Stimulated activated effector memory CD8-positive, alpha-beta T cell treated with anti-CD3 and anti-CD28 coated beads, Interleukin-12 subunit alpha, Interleukin-12 subunit beta, amount 100 ng/mL, for 72 hours (primary cell): ENCODE data around the gene MEGF9.
A peak's percentile ranks its signal among the peaks of the same experiment; 100 is the strongest.

ENCODE experiments used
- ATAC-seq: fragments of 150-1000 bp; cut with Tn5 transposase; 2 replicates; pipeline ENCODE4 v1.10.0; 2021
- DNase-seq, 2 donors: peaks; one replicate each; pipeline ENCODE4 v3.0.0; 2021 to 2022; ENCODE audit warnings: low spot score in 2 of 2
- H3K27ac Mint-ChIP-seq: one replicate; pipeline ENCODE4 v1.8.0; 2022; ENCODE audit warnings: mild to moderate bottlenecking, mixed read lengths
- H3K36me3 Mint-ChIP-seq: one replicate; pipeline ENCODE4 v1.8.0; 2022; ENCODE audit warnings: mild to moderate bottlenecking, mixed read lengths
- H3K4me1 Mint-ChIP-seq: one replicate; pipeline ENCODE4 v1.8.0; 2022; ENCODE audit warnings: mixed read lengths
- H3K4me3 Mint-ChIP-seq: one replicate; pipeline ENCODE4 v1.8.0; 2022; ENCODE audit warnings: mild to moderate bottlenecking, mixed read lengths
- H3K9me3 Mint-ChIP-seq: one replicate; pipeline ENCODE4 v1.8.0; 2022; ENCODE audit warnings: mixed read lengths

Gene MEGF9

DNA sequence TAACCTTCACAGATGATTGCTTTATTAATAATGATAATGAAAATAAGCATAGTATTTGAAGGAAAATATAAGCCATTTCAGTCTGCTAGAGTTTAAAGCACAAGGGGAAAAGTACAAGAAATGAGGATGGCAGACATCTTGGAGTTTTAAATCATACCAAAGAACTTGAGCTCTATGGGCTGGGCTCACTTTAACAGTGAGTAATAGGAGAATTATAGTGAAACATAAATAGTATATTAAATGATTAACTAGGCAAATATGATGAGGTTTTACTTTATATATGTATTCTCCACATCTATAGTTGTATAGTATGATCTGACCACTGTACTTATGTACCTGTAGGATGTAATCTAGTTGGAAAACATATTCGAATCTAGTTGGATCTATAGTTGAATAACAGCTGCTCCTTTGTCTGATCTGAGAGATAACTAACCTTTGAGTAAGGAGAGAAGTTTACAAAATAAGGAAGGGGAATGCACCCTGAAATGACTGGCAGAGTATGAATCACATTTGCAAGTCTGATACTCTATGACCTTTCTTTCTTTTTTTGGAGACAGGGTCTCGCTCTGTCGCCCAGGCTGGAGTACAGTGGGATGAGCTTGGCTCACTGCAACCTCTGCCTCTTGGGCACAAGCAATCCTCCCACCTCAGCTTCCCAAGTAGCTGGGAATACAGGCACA is 17.6 kb downstream of the MEGF9 start:
- Mint-ChIP-seq H3K27ac (no peak overlapping the region), H3K4me3 (no peak overlapping the region), H3K4me1 (peaks cover 27% of the 10 kb centered on the region), H3K36me3 (no peaks in the 10 kb centered on the region), H3K9me3 (no peaks in the 10 kb centered on the region)
- DNase-seq (no peak), ATAC-seq (no peak)

DNA sequence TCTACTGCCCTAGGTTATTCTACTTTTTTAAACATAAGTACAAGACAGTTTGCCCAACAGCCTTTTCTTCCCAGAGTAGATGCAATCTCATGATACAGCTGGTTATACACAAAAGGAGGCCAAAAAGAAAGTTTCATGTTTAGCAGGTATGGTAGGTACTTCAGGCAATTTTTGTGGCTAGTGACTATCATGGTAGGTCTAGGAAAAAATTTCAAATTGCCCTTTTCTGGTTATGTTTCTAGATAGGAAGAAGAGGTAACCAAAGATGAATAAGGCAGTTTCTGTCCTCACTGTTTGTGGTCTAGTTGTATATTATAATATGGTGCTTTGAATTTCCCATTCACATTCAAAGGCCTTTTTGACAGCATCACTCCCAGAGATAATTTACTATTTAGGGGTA is 19.7 kb downstream of the MEGF9 start:
- ATAC-seq: peak; percentile 88
- H3K36me3 Mint-ChIP-seq: no peaks in the 10 kb centered on the region
- no peaks in the 10 kb centered on the region for H3K9me3 Mint-ChIP-seq
- peaks cover 27% of the 10 kb centered on the region for H3K4me1 Mint-ChIP-seq
- no peak overlapping the region for H3K27ac Mint-ChIP-seq
- no peak for DNase-seq
- no peak overlapping the region for H3K4me3 Mint-ChIP-seq

DNA sequence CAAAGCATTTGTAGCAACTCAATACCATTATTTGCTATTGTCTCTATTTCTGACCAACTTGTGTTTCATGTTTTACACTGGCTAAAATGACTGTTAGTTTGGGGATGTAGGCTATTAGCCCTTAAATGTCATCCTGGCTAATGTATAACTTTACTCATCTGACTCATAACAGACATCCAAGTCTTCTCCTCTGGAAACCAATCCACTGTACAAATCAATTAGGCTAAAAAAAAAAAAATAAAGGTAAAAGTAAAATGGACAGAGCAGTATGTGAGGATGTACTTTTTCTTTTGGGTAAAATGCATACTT is 20.6 kb downstream of the MEGF9 start:
- H3K27ac Mint-ChIP-seq: no peak overlapping the region
- DNase-seq (no peak), ATAC-seq (no peak)
- H3K36me3 Mint-ChIP-seq: no peaks in the 10 kb centered on the region
- no peaks in the 10 kb centered on the region for H3K9me3 Mint-ChIP-seq
- H3K4me1 Mint-ChIP-seq: peaks cover 27% of the 10 kb centered on the region
- H3K4me3 Mint-ChIP-seq: no peak overlapping the region

DNA sequence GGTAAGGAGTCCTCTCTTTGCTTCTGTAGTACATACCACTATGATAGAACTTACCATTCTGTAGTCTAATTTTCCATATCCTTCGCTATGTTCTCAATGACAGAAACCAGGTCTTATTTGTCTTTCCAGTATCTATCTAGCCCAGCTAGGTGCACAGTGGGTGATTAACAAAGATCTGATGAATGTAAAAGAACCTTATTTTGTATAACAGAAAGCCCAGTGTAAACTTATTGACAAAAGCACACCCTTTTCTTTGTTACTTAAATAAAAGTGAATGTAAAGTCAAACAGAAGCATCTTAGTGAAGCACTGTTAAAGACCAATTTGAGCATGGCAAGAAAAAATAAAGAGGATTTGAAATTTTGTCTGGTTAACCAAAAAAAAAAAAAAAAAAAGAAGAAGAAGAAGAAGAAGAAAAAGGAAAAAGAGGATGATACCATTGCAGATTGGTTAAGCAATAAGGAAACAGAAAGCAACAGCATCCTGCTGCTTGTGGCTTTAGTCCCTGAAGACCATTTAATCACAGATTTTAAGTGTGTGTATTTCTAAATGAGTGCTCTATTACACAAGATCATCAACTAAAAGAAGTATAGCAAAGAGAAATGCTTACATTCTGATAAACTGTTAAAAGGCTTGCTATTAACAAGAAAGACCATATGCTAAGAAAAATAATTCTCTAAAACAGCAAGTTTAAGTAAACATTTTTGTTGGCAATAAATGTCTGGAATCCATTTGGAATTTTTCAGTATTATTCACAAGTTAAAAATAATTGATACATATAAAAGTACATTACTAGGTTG is 21.2 kb downstream of the MEGF9 start:
- no peak overlapping the region for H3K4me3 Mint-ChIP-seq
- DNase-seq (no peak), ATAC-seq (peak; percentile 51)
- no peaks in the 10 kb centered on the region for H3K36me3 Mint-ChIP-seq
- no peaks in the 10 kb centered on the region for H3K9me3 Mint-ChIP-seq
- H3K27ac Mint-ChIP-seq: no peak overlapping the region
- H3K4me1 Mint-ChIP-seq: peaks cover 27% of the 10 kb centered on the region

DNA sequence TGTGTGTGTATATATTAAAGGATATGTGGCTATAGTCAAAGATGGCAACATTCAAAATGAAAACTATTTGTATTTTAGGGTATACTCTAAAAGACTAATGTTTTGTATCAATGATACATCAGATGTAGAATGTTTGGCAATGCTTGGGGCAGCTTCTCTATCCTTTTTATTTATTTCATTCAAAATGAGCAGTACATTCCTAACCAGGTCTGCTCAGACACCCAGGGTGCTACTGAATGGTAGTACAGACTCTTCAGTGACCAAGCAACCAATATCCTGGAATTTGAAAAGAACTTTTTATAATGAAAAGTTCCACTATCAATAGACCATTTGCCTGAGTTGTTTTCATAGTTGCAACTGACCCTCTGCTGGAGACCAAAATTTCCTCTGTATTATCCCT is 23.9 kb downstream of the MEGF9 start:
- DNase-seq (no peak), ATAC-seq (no peak)
- H3K9me3 Mint-ChIP-seq: no peaks in the 10 kb centered on the region
- no peaks in the 10 kb centered on the region for H3K36me3 Mint-ChIP-seq
- peaks cover 27% of the 10 kb centered on the region for H3K4me1 Mint-ChIP-seq
- H3K27ac Mint-ChIP-seq: no peak overlapping the region
- H3K4me3 Mint-ChIP-seq: no peak overlapping the region

DNA sequence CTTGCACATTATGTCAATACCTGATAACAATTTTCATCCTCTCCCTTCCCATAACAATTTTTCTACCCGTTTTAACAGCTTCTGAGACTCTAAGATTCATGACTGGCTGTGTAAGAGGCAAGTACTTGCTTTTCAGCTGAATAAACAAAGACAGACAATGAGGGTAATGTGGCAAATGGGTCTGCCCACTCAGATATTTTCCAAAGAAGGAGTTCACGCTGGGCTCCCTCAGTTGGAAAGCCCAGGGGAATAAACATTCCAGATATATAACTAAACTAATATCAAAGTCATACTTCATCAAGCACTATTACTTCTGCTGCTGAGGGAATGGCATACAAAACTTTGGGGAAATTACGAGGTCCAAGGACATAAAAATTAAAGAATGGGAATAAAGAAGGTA is 24.4 kb downstream of the MEGF9 start:
- H3K9me3 Mint-ChIP-seq: no peaks in the 10 kb centered on the region
- H3K4me1 Mint-ChIP-seq: peaks cover 25% of the 10 kb centered on the region
- no peak overlapping the region for H3K4me3 Mint-ChIP-seq

DNA sequence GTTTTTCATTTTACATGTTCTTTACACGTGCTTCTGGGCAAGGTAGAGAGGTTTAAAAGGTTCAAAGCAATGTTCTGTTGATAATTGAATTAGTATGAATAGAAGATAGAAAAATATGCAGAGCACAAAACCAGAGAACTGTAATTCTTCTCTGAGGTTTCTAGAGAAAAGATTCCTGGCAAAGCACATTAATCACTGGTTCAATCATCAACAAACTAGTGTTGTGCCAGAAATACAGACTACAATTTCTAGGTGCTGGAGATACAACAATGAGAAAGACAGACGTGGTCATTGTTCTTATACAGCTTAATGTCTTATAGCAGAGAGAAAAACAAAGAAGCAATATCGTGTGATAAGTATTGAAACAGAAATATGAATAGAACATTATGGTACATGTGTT is 25.5 kb downstream of the MEGF9 start:
- Mint-ChIP-seq H3K27ac (no peak overlapping the region), H3K4me1 (peaks cover 14% of the 10 kb centered on the region), H3K4me3 (no peak overlapping the region), H3K36me3 (no peaks in the 10 kb centered on the region), H3K9me3 (no peaks in the 10 kb centered on the region)
- ATAC-seq: no peak
- no peak for DNase-seq

More for the DNA sequence above, 24.4 kb downstream of the MEGF9 start:
- Mint-ChIP-seq H3K27ac (no peak overlapping the region), H3K36me3 (no peaks in the 10 kb centered on the region)
- DNase-seq: no peak
- ATAC-seq: no peak

DNA sequence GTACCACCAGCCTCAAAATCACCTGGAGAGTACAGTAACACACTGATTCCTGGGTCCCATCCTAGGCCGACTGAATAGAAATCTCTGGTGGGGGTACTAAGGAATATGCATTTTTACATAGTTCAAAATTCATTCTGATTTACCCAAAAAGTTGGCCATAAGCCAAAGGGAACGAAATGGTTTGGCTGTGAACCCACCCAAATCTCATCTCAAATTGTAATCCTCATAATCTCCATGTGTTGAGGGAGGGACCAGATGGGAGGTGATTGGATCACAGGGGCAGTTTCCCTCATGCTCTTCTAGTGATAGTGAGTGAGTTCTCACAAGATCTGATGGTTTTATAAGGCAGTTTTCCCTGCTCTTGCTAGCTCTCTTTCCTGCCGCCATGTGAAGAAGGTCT is 31.1 kb downstream of the MEGF9 start:
- no peak for ATAC-seq
- DNase-seq: no peak
- H3K9me3 Mint-ChIP-seq: no peaks in the 10 kb centered on the region
- H3K4me3 Mint-ChIP-seq: no peak overlapping the region
- H3K36me3 Mint-ChIP-seq: no peaks in the 10 kb centered on the region
- no peak overlapping the region for H3K27ac Mint-ChIP-seq
- no peaks in the 10 kb centered on the region for H3K4me1 Mint-ChIP-seq

DNA sequence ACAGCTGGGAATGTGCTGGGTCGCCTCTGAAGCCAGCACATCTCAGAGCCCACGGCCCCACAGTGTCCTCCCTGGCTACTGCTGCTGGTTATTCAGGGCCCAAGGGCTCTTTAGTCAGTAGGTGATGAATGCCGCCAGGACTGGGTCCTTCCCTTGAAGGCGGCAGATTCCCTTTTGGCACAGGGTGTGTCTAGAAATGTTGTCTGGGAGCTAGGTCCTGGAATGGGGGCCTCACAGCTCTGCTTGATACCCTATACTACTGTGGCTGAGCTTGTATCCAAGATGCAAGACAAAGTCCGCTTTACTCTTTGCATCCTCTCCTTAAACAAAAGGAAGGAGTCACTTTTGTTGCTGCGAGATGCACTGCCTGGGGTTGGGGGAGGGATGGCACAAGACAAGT is 33.1 kb downstream of the MEGF9 start:
- Mint-ChIP-seq H3K4me3 (no peak overlapping the region), H3K27ac (no peak overlapping the region), H3K9me3 (no peaks in the 10 kb centered on the region), H3K4me1 (no peaks in the 10 kb centered on the region), H3K36me3 (no peaks in the 10 kb centered on the region)
- DNase-seq: no peak
- no peak for ATAC-seq

DNA sequence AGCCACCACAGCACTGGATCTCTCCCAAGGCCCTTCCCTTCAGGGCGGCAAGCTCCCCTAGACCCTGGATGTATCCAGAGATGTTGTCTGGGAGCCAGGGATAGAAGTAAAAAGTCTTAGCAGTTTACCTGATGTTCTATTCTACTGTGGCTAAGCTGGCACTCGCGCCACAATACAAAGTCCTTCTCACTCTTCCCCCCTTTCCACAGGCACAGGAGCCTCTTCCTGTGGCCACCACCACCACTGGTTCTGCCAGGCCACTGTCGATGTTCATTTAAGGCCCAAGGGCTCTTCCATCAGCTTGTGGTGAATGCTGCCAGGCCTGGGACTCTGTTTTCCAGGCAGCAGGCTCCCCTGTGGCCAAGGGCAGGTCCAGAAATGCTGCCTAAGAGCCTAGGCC is 33.7 kb downstream of the MEGF9 start:
- H3K4me1 Mint-ChIP-seq: no peaks in the 10 kb centered on the region
- H3K36me3 Mint-ChIP-seq: no peaks in the 10 kb centered on the region
- H3K9me3 Mint-ChIP-seq: no peaks in the 10 kb centered on the region
- H3K27ac Mint-ChIP-seq: no peak overlapping the region
- DNase-seq: no peak
- H3K4me3 Mint-ChIP-seq: no peak overlapping the region
- ATAC-seq: no peak

DNA sequence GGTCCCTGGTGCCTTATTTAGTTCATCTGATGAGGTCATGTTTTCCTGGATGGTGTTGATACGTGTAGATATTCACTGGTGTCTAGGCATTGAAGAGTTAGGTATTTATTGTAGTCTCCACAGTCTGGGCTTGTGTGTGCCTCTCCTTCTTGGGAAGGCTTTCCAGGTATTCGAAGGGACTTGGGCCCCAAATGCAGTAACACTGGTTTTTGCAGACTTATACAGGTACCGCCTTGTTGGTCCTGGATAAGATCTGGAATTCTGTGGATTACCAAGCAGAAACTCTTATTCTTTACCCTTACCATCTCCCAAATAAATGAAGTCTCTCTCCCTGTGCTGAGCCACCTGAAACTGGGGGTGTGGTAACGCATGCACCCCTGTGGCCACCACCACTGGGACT is 34.1 kb downstream of the MEGF9 start:
- Mint-ChIP-seq H3K4me3 (no peak overlapping the region), H3K9me3 (no peaks in the 10 kb centered on the region), H3K36me3 (no peaks in the 10 kb centered on the region), H3K4me1 (no peaks in the 10 kb centered on the region), H3K27ac (no peak overlapping the region)
- DNase-seq (no peak), ATAC-seq (no peak)

DNA sequence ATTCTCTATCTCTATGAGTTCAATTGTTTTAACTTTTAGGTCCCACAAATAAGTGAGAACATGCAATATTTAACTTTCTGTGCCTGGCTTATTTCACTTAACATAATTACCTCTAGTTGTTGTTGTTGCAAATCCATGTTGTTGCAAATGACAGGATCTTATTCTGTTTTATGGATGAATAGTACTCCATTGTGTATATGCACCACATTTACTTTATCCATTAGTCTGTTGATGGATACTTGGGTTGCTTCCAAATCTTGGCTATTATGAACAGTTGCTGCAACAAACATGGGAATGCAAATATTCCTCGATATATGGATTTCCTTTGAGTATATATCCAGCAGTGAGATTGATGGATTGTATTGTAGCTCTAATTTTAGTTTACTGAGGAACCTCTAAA is 36.3 kb downstream of the MEGF9 start:
- H3K27ac Mint-ChIP-seq: no peak overlapping the region
- DNase-seq: no peak

DNA sequence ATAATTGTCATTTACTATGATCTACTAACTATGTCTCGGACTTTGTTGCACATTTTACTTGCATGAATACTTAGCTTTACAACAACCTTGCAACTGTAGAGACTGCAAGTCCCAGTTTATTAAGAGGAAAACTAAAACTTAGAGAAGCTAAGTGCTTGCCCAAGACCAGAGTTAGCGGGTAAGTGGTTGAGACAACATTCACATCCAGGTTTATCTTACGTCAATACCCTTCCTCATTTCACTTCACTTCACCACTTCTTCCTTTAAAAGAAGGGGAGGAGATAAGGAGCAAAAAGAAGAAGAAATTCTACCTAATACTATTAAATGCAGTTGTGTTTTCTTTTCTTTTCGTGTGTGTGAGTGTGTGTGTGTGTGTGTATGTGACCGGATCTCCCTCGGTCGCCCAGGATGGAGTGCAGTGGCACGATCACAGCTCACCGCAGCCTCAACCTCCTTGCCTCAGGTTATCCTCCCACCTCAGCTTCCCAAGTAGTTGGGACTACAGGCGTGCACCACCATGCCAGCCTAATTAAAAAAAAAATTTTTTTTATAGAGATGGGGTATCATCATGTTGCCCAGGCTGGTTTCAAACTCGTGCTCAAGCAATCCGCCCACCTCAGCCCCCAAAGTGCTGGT is 37.4 kb downstream of the MEGF9 start:
- no peak overlapping the region for H3K27ac Mint-ChIP-seq
- H3K4me1 Mint-ChIP-seq: no peaks in the 10 kb centered on the region
- no peaks in the 10 kb centered on the region for H3K9me3 Mint-ChIP-seq
- H3K36me3 Mint-ChIP-seq: no peaks in the 10 kb centered on the region
- no peak overlapping the region for H3K4me3 Mint-ChIP-seq
- DNase-seq (no peak), ATAC-seq (no peak)

More for the DNA sequence above, 36.3 kb downstream of the MEGF9 start:
- Mint-ChIP-seq H3K4me3 (no peak overlapping the region), H3K4me1 (no peaks in the 10 kb centered on the region), H3K9me3 (no peaks in the 10 kb centered on the region), H3K36me3 (no peaks in the 10 kb centered on the region)
- ATAC-seq: no peak

DNA sequence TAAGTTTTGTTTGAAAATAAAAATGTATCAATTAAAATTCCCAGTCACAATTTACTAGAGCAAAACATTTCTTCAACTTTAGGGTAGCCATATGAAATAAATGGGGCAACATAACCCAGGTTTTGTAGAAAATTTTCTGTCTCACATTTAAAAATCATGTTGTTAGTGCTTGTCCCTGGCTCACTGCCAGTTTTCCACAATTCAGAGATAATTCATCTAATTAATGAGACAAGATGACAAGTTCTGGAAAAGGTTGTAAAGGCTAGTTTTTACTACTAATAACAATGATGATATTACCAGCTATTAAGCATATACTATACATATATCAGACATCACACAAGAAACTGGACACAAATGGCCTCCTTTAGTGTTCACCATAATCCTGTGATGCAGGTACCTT is 45.9 kb downstream of the MEGF9 start:
- no peaks in the 10 kb centered on the region for H3K36me3 Mint-ChIP-seq
- H3K4me1 Mint-ChIP-seq: peaks cover 8% of the 10 kb centered on the region
- no peak for DNase-seq
- no peak for ATAC-seq
- H3K4me3 Mint-ChIP-seq: no peak overlapping the region
- no peak overlapping the region for H3K27ac Mint-ChIP-seq
- no peaks in the 10 kb centered on the region for H3K9me3 Mint-ChIP-seq

DNA sequence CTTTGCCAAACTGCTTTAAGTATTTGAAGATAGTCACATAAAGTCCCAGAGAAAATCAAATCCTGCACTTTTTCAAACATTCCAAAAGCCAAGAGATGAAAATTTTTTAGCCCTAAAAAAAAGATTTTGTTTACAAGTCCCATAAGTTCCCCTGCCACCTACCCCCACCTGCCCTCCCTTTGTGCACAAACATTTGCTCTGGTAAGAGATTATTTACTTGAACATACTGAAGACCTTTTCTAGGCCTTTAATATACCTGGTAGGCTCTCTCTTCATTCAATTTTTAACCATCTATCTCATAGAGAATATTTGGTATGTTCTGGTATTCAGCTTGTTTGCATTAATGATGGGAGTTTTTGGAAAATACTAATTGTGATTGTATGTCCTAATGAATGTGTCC is 50.3 kb downstream of the MEGF9 start:
- DNase-seq (no peak), ATAC-seq (no peak)
- Mint-ChIP-seq H3K4me3 (no peak overlapping the region), H3K27ac (no peak overlapping the region), H3K4me1 (no peaks in the 10 kb centered on the region), H3K36me3 (no peaks in the 10 kb centered on the region), H3K9me3 (no peaks in the 10 kb centered on the region)

DNA sequence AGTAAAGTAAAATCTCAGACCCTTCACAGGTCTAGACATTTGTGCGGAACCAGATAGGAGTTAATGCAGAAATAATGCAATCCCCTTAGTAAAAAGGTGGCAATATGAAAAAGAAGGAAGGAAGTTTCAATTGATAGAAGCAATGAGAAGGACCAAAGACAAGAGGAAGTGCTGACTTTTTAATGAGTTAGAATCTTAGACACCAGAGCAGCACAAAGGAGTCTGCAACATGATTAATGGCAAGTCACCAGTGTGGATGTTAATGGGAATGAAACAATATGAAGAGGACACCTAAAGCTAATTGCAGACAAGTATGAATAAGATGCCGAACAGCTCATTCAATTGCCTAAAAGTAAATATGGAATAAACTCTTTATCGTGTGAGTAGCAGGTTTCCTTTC is 50.9 kb downstream of the MEGF9 start:
- Mint-ChIP-seq H3K27ac (no peak overlapping the region), H3K4me1 (no peaks in the 10 kb centered on the region)

More for the DNA sequence above, 50.9 kb downstream of the MEGF9 start:
- Mint-ChIP-seq H3K4me3 (no peak overlapping the region), H3K9me3 (no peaks in the 10 kb centered on the region), H3K36me3 (no peaks in the 10 kb centered on the region)
- no peak for DNase-seq
- no peak for ATAC-seq
